HG02571 (cell line): Measurements from ENCODE around the gene BMP7.

Source experiments
- ATAC-seq: cut with Tn5 transposase; IDR thresholded peaks from one replicate; pipeline ENCODE4 v1.9.1; 2021; ENCODE audit warnings: mild to moderate bottlenecking, moderate library complexity; ENCODE audit not compliant: unreplicated experiment

The BMP7 gene

DNA sequence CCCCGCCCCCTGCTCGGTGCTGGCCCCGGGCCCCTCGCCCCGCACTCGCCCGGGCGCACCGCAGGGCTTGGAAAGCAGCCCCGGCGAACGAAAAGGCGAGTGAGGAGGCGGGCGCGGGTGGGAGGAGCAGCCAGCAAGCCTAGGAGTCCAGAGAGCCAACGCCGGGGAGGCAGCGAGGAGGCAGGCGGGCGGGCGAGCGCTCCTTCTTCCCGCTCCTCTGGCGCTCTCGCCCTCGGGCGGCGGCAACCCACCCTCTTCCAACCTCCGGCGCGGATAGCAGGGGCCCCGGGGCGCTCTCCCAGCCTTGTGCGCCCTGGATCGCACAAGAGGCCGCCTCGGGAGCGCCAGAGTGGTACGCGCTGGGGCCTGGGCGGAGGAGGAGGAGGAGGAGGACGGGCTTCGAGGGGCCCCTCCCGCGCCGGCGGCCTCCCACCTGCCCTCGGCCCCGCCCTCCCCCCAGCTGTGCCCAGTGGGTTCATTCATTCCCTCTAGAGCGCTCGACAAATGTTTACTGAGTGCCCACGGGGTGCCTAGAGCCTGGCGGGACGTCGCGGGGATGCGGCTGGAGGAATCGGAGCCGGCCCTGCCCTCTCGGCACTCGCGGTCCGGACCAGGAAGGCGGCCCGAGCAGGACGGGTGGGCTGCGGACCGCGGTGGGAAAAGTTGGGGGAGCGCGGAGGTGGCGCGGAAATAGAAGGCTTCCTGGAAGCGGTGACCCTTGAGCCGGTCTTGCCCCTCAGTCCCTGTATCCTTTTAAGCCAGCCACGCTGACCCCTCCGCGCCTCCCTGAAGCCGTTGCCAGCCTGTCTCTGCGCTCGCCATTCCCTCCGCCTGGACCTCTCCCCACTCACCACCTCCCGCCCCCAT is at the start of gene BMP7:
Gene BMP7, minus strand, starts transcription at position 351 of the 867 bp plus-strand sequence. CDS start 519 bp downstream, outside the sequence.
- ATAC-seq = no peak

DNA sequence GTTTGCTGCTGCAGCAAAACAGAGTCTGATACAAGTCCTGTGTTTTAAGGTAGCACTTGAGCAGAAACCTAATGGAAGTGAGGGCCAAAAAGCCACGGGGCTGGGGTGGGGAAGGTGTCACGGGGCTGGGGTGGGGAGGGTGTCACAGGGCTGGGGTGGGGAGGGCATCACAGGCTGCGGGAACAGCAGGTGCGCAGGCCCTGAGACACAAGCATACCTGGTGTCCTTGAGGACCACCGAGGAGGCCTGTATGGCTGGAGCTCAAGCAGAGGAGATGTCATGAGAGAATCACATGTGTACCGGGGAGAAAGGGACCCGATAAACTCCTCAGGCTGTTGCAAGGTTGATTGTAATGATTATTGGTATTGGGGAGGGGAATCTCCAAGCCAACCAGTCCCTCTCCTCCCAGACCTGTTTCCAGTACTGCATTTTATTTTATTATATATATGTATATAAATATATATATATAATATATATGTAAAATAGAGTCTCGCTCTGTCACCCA is 49.6 kb upstream of the BMP7 start:
- ATAC-seq = no peak

- no peak for ATAC-seq
Measured at GRCh38 chr20:57315083-57315975, 48.9 kb upstream of the BMP7 start.

- no peak for ATAC-seq
Measured at GRCh38 chr20:57313951-57314350, 47.5 kb upstream of the BMP7 start.

DNA sequence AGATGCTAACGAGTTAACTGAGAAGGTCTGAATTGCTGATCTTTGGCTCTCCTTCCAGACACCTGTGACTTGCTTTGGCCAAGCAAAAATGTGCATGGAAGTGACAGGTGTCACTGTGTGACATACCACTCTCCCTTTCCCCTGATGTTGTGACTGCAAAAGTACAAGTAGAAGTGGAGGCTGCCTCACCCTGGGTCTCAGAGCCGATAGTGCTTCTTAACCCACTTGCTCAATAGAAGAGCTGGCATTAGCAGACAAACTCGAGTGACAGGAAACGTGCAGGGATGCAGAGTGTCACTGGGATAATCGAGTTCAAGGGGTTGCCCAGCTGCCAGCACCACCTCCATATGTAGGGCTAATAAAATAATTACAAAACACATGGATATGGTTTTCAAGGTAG is 46.8 kb upstream of the BMP7 start:
- ATAC-seq = no peak

DNA sequence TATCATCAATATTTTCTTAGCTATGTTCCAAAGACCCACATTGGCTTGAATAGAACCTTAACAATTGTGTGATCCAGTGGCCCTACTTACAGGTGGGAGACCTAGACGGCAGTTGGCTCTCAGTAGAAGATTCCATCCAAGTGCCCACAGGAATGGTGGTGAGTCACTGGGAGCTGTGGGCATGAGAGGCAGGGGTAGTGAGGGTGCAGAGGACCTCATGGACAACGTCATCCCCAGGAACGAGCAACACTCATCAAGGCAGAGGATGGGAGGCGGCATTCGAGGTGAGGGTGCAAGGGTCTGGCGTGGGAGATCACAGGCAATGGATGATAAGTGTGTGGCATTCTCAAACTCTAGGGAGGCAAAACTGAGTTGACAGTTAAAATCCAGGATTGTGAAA is 45.7 kb upstream of the BMP7 start:
- no peak for ATAC-seq

DNA sequence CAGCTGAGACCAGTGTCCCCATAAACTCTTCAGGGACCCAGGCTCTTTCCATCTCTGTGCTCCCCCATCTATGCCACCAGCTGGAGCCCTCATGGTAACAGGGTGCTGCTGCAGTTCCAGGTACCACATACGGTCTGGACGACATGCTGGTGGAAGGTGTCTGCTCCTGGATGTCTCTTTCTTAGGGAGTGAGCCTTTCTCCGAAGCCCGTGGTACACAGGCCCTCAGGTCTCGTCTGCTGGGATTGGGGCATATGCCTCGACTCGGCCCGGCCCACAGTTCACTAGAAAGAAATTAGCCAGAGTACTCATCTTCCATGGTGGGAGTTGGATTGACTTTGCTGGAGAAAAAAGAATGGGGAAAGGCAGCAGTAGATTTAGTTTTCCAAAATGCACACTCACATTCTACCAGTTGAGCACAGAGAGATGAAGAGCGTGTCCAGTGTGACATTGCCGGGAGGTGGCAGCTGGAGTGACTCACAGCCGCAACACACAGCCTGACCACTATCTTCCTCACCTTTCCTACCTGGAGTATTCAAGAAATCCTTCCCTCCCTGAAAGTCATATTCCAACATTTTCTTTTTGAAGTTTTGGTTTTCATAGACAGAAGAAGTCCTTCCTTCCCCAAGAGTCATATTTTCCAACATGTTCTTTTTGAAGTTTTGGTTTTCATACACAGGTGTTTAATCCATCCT is 44.5 kb upstream of the BMP7 start:
- no peak for ATAC-seq

DNA sequence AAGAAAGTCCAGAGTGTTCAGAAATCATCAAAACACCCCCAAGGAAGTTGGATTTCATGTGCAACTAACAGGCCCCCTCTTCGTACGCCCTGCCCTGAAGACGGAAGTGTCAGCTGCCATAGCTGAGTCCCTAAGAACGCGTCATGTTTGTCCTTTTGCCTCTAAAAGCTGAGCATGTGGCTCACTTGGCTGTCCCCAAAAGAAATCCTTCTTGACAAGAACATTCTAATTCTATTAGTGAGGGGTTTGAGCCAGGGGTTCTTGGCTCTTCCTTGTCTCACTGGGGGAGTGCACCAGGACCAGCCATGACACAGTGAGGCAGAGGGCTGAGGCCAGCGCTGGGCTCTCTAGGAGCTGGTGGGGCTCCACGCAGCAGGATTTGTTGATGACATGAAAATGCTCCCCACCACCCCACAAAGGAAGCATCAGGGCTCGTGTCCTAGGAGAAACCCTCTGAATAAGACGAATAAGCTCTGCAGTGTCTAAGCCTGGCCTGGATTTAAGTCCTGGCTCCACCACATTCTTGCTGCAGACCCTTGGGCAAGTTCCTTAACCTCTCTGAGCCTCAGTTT is 43.2 kb upstream of the BMP7 start:
- ATAC-seq = no peak

DNA sequence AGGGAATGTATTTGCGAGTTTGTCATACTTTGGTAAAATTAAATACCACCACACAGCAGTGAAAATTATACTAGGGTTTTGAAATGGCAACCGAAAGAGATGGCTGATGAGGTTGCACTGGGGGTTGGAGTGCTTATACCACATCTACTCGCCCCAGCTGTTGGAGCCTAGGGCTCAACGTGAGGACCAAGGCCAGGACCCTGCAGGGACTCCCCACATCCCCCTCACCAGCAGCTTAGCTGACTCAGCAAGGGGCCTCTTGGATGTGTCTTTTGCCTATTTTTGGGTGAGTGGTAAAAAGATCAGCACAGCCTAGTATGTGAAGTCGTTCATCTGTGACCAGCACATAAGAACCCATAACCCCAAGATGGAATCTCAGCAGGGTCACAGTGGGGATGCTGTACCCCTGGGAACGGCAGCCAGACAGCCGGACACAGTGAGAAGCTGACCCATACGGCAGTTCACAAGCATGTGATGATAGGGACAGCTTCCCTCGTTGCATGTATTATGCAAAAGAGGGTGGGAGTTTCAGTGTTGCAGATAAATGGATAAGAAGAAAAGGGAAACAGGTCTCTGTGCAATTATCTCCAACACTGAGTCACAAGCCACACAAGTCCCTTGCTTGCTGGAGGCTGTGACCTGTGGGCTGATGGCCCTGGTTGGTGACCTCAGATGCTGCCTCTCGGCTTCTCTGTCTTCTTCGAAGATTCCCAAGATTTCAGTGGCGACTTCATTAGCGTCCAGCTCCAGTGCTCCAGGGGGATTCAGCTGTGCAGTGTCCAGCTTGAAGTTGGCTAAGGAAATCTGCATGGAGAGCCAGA is 42.2 kb upstream of the BMP7 start:
- ATAC-seq = no peak

- ATAC-seq = no peak
Measured at GRCh38 chr20:57306747-57307146, 40.3 kb upstream of the BMP7 start.

GRCh38 chr20:57301026-57301425 is 34.6 kb upstream of the BMP7 start:
- ATAC-seq = no peak

- no peak for ATAC-seq
Measured at GRCh38 chr20:57298457-57298856, 32.0 kb upstream of the BMP7 start.

- ATAC-seq = no peak
Measured at GRCh38 chr20:57294550-57294949, 28.1 kb upstream of the BMP7 start.

- ATAC-seq = no peak
Measured at GRCh38 chr20:57293995-57294394, 27.6 kb upstream of the BMP7 start.

DNA sequence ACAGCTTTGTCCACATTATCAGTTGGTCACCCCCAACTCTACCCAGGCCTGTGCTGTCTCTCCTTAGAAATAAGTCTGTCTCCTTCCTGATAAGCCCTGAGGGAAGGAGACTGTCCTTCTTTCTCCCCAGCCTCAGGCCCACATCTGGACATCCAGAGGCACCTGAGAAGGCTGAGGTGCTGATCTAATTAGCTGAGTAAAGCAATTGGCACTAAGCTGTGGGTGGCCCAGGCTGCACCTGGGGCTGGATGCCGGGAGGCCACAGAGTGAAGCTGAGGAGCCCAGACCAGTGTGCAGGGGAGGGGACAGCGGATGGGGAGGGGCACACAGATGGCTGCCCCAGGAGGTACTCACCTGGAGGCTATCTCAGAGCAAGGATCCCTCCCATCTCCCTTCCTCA is 26.2 kb upstream of the BMP7 start:
- no peak for ATAC-seq

- ATAC-seq = no peak
Measured at GRCh38 chr20:57291694-57292093, 25.3 kb upstream of the BMP7 start.

GRCh38 chr20:57291003-57291402 is 24.6 kb upstream of the BMP7 start:
- no peak for ATAC-seq

DNA sequence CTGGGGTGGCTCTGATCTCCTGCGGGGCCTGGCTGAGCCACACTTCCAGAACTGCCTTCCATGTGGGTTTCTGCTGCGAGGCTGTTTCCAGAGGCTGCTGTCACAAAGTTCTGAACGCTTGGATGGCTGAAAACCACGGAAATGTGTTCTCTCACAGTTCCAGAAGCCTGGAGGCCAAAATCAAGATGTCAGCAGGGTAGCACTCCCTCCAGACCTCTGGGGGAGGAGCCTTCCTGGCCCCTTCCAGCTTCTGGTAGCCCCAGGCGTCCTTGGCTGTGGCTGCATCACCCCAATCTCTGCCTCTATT is 23.7 kb upstream of the BMP7 start:
- no peak for ATAC-seq

GRCh38 chr20:57289391-57290177 is 23.1 kb upstream of the BMP7 start:
- ATAC-seq = no peak
